HL-60 (cell line): ENCODE measurements around the gene C11orf71.

ENCODE experiments used
- DNase-seq, 2 experiments: peaks; one replicate each; pipeline ENCODE4 v3.0.0-alpha.2; 2010 to 2020; ENCODE audit warnings: low read depth in 1 of 2, low spot score in 1 of 2
- H3K27ac ChIP-seq: fragments of 250-450 bp; sonication (Bioruptor Pico); replicated peaks from 2 replicates; pipeline ENCODE4 v1.5.1; 2020; ENCODE audit warnings: mild to moderate bottlenecking, moderate library complexity
- H3K27me3 ChIP-seq: fragments of 250-450 bp; sonication (Bioruptor Pico); 2 replicates; pipeline ENCODE4 v1.5.1; 2021; ENCODE audit warnings: mild to moderate bottlenecking, moderate library complexity; ENCODE audit not compliant: insufficient read depth, poor library complexity, severe bottlenecking
- H3K4me3 ChIP-seq: replicated peaks from 2 replicates; pipeline ENCODE4 v1.5.1; 2011; ENCODE audit warnings: mild to moderate bottlenecking, control low read depth, low read length; ENCODE audit not compliant: insufficient read depth
- GABPA ChIP-seq: IDR thresholded peaks from 2 replicates; pipeline ENCODE4 v1.6.1; 2012; ENCODE audit warnings: low read depth
- POLR2AphosphoS5 ChIP-seq: IDR thresholded peaks from 2 replicates; pipeline ENCODE4 v1.6.1; 2012; ENCODE audit warnings: low read depth
- SPI1 ChIP-seq: IDR thresholded peaks from 2 replicates; pipeline ENCODE4 v1.6.1; 2012; ENCODE audit warnings: low read depth, mild to moderate bottlenecking, borderline replicate concordance
- TF ChIP-seq, protein P1 (sequence below): IDR thresholded peaks from 2 replicates; pipeline ENCODE4 v1.6.1; 2012; ENCODE audit warnings: low read depth; ENCODE audit not compliant: insufficient replicate concordance
- TF ChIP-seq, protein P2 (sequence below): IDR thresholded peaks from one replicate; pipeline ENCODE4 v1.5.1; 2011; ENCODE audit warnings: low read length, control low read depth, inconsistent platforms; ENCODE audit not compliant: insufficient read depth

The C11orf71 gene

DNA sequence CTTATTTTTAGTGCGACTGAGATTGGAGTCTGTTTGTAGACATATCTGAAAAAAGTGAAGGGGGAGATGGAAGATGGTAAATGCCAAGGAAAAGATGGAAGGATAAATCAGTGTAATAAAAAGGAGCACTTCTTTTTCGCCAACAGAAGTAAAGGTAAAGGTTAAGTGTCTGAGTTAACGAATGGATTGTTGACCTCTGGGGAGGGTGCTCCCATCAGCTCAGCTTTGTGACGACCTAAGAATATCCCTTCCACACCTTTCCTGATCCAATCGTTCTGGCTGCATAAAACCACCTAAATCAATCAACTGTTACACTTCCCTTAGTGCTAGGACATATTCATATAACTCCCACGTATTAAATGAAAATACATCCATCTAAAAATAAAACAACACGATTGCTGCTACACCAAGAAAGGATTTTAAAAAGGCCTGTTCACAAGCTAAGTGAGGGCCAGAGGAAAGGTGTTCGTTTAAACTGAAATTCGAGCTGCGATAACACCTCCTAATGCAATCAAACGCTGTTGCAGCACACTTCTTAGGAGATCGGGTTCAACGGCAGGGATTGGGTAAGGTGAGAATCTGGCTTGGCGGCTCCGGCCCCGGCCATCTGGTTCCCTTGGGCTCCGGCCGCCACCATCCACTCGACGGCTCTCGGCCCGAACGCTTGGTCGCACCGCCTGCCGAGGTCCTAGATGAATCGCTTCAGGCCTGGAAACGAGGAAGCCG lies 658 bp downstream of the C11orf71 start:
- Histone ChIP-seq H3K27me3 (no peaks in the 10 kb centered on the region), H3K27ac (peak overlapping the region; percentile 93), H3K4me3 (peak overlapping the region; percentile 52)

DNA sequence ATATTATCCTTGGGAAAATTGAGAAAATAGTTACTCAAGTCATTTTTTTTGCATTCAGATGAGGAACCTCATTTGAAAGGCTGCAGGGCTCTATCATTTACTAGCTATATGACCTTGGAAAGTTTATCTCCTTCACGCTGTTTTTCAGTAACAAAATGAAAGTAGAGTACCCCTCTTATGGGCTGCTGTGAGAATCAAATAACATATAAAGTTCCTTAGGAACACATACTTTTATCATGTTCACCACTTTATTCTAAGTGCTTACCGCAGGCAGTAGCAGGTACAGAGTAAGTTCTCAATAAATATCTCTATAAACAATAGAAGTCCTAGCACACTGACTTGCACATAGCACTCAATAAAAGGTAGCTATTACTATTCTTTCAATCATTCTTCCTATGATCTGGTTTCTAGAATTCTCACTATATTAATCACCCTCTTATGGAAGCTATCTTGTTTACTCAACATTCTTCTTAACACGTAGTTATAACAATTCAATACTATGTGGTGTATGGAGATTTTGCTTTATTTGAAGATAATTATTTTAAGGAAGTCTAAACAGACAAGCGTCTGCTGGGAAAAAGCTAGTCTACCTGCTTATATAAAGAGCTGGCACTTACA lies 1.9 kb downstream of the C11orf71 start:
- DNase-seq, result no peak
- H3K4me3 ChIP-seq, result no peak overlapping the region
- H3K27ac ChIP-seq, result no peak overlapping the region
- no peaks in the 10 kb centered on the region for H3K27me3 ChIP-seq
- TF ChIP-seq POLR2AphosphoS5, result no peak
- no peak for TF ChIP-seq GABPA
- TF ChIP-seq, protein P1, sequence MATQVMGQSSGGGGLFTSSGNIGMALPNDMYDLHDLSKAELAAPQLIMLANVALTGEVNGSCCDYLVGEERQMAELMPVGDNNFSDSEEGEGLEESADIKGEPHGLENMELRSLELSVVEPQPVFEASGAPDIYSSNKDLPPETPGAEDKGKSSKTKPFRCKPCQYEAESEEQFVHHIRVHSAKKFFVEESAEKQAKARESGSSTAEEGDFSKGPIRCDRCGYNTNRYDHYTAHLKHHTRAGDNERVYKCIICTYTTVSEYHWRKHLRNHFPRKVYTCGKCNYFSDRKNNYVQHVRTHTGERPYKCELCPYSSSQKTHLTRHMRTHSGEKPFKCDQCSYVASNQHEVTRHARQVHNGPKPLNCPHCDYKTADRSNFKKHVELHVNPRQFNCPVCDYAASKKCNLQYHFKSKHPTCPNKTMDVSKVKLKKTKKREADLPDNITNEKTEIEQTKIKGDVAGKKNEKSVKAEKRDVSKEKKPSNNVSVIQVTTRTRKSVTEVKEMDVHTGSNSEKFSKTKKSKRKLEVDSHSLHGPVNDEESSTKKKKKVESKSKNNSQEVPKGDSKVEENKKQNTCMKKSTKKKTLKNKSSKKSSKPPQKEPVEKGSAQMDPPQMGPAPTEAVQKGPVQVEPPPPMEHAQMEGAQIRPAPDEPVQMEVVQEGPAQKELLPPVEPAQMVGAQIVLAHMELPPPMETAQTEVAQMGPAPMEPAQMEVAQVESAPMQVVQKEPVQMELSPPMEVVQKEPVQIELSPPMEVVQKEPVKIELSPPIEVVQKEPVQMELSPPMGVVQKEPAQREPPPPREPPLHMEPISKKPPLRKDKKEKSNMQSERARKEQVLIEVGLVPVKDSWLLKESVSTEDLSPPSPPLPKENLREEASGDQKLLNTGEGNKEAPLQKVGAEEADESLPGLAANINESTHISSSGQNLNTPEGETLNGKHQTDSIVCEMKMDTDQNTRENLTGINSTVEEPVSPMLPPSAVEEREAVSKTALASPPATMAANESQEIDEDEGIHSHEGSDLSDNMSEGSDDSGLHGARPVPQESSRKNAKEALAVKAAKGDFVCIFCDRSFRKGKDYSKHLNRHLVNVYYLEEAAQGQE, result no peak
- TF ChIP-seq, protein P2, sequence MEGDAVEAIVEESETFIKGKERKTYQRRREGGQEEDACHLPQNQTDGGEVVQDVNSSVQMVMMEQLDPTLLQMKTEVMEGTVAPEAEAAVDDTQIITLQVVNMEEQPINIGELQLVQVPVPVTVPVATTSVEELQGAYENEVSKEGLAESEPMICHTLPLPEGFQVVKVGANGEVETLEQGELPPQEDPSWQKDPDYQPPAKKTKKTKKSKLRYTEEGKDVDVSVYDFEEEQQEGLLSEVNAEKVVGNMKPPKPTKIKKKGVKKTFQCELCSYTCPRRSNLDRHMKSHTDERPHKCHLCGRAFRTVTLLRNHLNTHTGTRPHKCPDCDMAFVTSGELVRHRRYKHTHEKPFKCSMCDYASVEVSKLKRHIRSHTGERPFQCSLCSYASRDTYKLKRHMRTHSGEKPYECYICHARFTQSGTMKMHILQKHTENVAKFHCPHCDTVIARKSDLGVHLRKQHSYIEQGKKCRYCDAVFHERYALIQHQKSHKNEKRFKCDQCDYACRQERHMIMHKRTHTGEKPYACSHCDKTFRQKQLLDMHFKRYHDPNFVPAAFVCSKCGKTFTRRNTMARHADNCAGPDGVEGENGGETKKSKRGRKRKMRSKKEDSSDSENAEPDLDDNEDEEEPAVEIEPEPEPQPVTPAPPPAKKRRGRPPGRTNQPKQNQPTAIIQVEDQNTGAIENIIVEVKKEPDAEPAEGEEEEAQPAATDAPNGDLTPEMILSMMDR, result no peak
- peak; percentile 23; the same call in 1 of the 2 replicates for TF ChIP-seq SPI1

More for the DNA sequence above, 658 bp downstream of the C11orf71 start:
- peak in 1 of 2 experiments; percentile 61 for DNase-seq
- TF ChIP-seq POLR2AphosphoS5 (no peak), GABPA (no peak), SPI1 (no peak)
- TF ChIP-seq, protein P2, result no peak
- TF ChIP-seq, protein P1, result no peak

DNA sequence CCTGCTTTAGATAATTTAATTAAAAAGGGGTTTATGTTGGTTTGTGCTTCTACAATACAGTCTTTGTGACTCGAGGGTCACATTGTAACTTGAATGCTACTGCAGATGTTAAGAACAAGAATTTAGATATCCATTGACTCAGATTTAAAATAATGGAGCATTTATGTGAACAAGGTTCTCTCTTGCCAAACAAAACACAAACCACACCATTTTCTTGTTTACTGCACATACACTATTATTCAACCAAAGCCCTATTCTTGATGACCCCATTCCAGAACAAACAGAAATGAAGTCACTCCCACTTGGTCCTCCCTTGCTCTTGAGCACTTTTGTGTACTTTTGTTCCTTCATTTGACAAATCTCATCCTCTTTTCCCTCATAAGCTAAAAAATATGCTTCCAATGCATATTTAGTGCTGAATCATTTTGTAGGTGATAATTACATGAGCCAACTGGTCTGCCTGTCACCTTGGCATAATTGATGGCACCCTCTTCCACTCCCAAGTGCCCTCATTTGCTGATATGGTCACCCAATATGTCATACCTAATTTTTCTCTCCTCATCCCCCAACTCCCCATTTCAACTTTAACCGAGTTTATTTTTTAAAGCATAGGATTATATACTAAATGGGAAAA lies 2.8 kb downstream of the C11orf71 start:
- no peak for TF ChIP-seq POLR2AphosphoS5
- TF ChIP-seq GABPA, result no peak
- TF ChIP-seq, protein P2, result no peak
- TF ChIP-seq, protein P1, result no peak
- no peak for TF ChIP-seq SPI1
- Histone ChIP-seq H3K27me3 (no peaks in the 10 kb centered on the region), H3K4me3 (no peak overlapping the region), H3K27ac (no peak overlapping the region)
- DNase-seq, result no peak
